ENCODE measurements around the gene RNF149. TPM values are rescaled to one million over a fixed set of nuclear protein-coding genes. Genes with fewer than 3 reads are reported as not detected.
"Not testable (repeated sequence)": the region's sequence is repeated elsewhere in the genome, so short reads cannot be mapped to it uniquely, and the experiment has no call there.

Gene RNF149
- total RNA-seq, 1 donor from 2014 or later: 120 TPM

GRCh38 chr2:101241158-101241557 is 67.3 kb downstream of the RNF149 start:
- TF ChIP-seq CTCF (IDR thresholded peaks at IDR 0.05; ENCODE audit: insufficient read depth, low read length, severe bottlenecking): no peak
- Histone ChIP-seq H3K4me3 (ENCODE audit: low read depth, low read length) (no peak overlapping the region), H3K36me3 (ENCODE audit: control insufficient read depth, insufficient read depth, low read length) (no peaks in the 10 kb centered on the region), H3K27me3 (ENCODE audit: control insufficient read depth, insufficient read depth, low read length) (no peaks in the 10 kb centered on the region)
- DNase-seq (ENCODE audit: low read depth): no peak
- no peak for FAIRE-seq

GRCh38 chr2:101240694-101241093 is 67.8 kb downstream of the RNF149 start:
- peak; percentile 40 for DNase-seq (ENCODE audit: low read depth)
- FAIRE-seq: not testable (repeated sequence)

GRCh38 chr2:101239760-101240118 is 68.8 kb downstream of the RNF149 start:
- FAIRE-seq; H3K4me3 ChIP-seq (ENCODE audit: low read depth, low read length); H3K36me3 ChIP-seq (ENCODE audit: control insufficient read depth, insufficient read depth, low read length): not testable (repeated sequence)

More at GRCh38 chr2:101240694-101241093, 67.8 kb downstream of the RNF149 start:
- not testable (repeated sequence) for H3K4me3 ChIP-seq (ENCODE audit: low read depth, low read length); H3K36me3 ChIP-seq (ENCODE audit: control insufficient read depth, insufficient read depth, low read length); H3K27me3 ChIP-seq (ENCODE audit: control insufficient read depth, insufficient read depth, low read length)
- peak; percentile 42 for TF ChIP-seq CTCF (IDR thresholded peaks at IDR 0.05; ENCODE audit: insufficient read depth, low read length, severe bottlenecking)

GRCh38 chr2:101238930-101239759 is 69.4 kb downstream of the RNF149 start:
- DNase-seq (ENCODE audit: low read depth) (peak; percentile 56), FAIRE-seq (no peak)
- no peak overlapping the region for H3K4me3 ChIP-seq (ENCODE audit: low read depth, low read length)
- no peaks in the 10 kb centered on the region for H3K36me3 ChIP-seq (ENCODE audit: control insufficient read depth, insufficient read depth, low read length)
- H3K27me3 ChIP-seq (ENCODE audit: control insufficient read depth, insufficient read depth, low read length): no peaks in the 10 kb centered on the region
- TF ChIP-seq CTCF (IDR thresholded peaks at IDR 0.05; ENCODE audit: insufficient read depth, low read length, severe bottlenecking): no peak

More at GRCh38 chr2:101239760-101240118, 68.8 kb downstream of the RNF149 start:
- DNase-seq (ENCODE audit: low read depth); H3K27me3 ChIP-seq (ENCODE audit: control insufficient read depth, insufficient read depth, low read length): not testable (repeated sequence)

GRCh38 chr2:101237944-101238343 is 70.6 kb downstream of the RNF149 start:
- H3K27me3 ChIP-seq (ENCODE audit: control insufficient read depth, insufficient read depth, low read length); H3K36me3 ChIP-seq (ENCODE audit: control insufficient read depth, insufficient read depth, low read length); FAIRE-seq; H3K4me3 ChIP-seq (ENCODE audit: low read depth, low read length): not testable (repeated sequence)
- DNase-seq (ENCODE audit: low read depth): peak; percentile 23

- not testable (repeated sequence) for FAIRE-seq; H3K27me3 ChIP-seq (ENCODE audit: control insufficient read depth, insufficient read depth, low read length); H3K36me3 ChIP-seq (ENCODE audit: control insufficient read depth, insufficient read depth, low read length); DNase-seq (ENCODE audit: low read depth); H3K4me3 ChIP-seq (ENCODE audit: low read depth, low read length)
Observed at GRCh38 chr2:101235956-101236355, 72.5 kb downstream of the RNF149 start.

- no peaks in the 10 kb centered on the region for H3K36me3 ChIP-seq (ENCODE audit: control insufficient read depth, insufficient read depth, low read length)
- H3K4me3 ChIP-seq (ENCODE audit: low read depth, low read length): no peak overlapping the region
- FAIRE-seq (no peak), DNase-seq (ENCODE audit: low read depth) (no peak)
- H3K27me3 ChIP-seq (ENCODE audit: control insufficient read depth, insufficient read depth, low read length): no peaks in the 10 kb centered on the region
- TF ChIP-seq CTCF (IDR thresholded peaks at IDR 0.05; ENCODE audit: insufficient read depth, low read length, severe bottlenecking): no peak
Observed at GRCh38 chr2:101234169-101234938, 74.1 kb downstream of the RNF149 start.
